GM12878 (cell line): ENCODE results near the gene MIF. TPM values are rescaled to one million over a fixed set of nuclear protein-coding genes. Genes with fewer than 3 reads are reported as not detected.

Source experiments
- BRCA1 ChIP-seq: IDR thresholded peaks from 2 replicates; pipeline ENCODE4 v1.6.1; 2011; ENCODE audit warnings: low read depth, low read length, improper control_type of control experiment
- CREB1 ChIP-seq: IDR thresholded peaks from 2 replicates; pipeline ENCODE4 v1.6.1; 2012; ENCODE audit warnings: low read depth, mild to moderate bottlenecking, inconsistent platforms
- CREM ChIP-seq: IDR thresholded peaks from 2 replicates; pipeline ENCODE4 v1.6.1; 2014; ENCODE audit warnings: antibody characterized with exemption, low read depth
- CTCF ChIP-seq, 3 experiments: IDR thresholded peaks in 2 of 3; conservative IDR thresholded peaks in 1 of 3; 2 replicates each; pipeline ENCODE4 v1.5.1; 2011; ENCODE audit warnings: low read depth in 3 of 3, low read length in 3 of 3, mild to moderate bottlenecking in 3 of 3, control low read depth in 2 of 3, moderate library complexity in 2 of 3, inconsistent platforms in 1 of 3, mixed read lengths in 1 of 3; ENCODE audit not compliant: control insufficient read depth in 2 of 3, insufficient read depth in 1 of 3; ENCODE audit errors: extremely low read depth in 1 of 3
- DPF2 ChIP-seq: fragments of 450-650 bp; IDR thresholded peaks from 2 replicates; pipeline ENCODE4 v1.6.1; 2017; ENCODE audit warnings: mild to moderate bottlenecking
- E4F1 ChIP-seq: fragments of 450-650 bp; IDR thresholded peaks from 2 replicates; pipeline ENCODE4 v1.6.1; 2018; ENCODE audit warnings: borderline replicate concordance, mild to moderate bottlenecking; ENCODE audit not compliant: partially characterized antibody
- EP300 ChIP-seq, 2 experiments: fragments of 150-350 bp in 1 of 2; IDR thresholded peaks; 2 replicates each; pipeline ENCODE4 v1.6.1; 2011 to 2012; ENCODE audit warnings: low read depth in 2 of 2, low read length in 2 of 2, borderline replicate concordance in 1 of 2, improper control_type of control experiment in 1 of 2, inconsistent platforms in 1 of 2; ENCODE audit not compliant: control insufficient read depth in 1 of 2
- FOXK2 ChIP-seq: fragments of 450-650 bp; IDR thresholded peaks from 2 replicates; pipeline ENCODE4 v1.6.1; 2017; ENCODE audit warnings: mild to moderate bottlenecking, moderate library complexity
- GATAD2B ChIP-seq: fragments of 450-650 bp; conservative IDR thresholded peaks from 2 replicates; pipeline ENCODE4 v1.6.1; 2017; ENCODE audit warnings: low read depth, mild to moderate bottlenecking, moderate library complexity
- IKZF1 ChIP-seq: fragments of 450-650 bp; conservative IDR thresholded peaks from 2 replicates; pipeline ENCODE4 v1.6.1; 2017; ENCODE audit warnings: antibody characterized with exemption, mild to moderate bottlenecking
- NR2C1 ChIP-seq: fragments of 450-650 bp; IDR thresholded peaks from 2 replicates; pipeline ENCODE4 v1.6.1; 2017; ENCODE audit warnings: antibody characterized with exemption, mild to moderate bottlenecking, moderate library complexity
- NR2F1 ChIP-seq: fragments of 450-650 bp; conservative IDR thresholded peaks from 2 replicates; pipeline ENCODE4 v1.6.1; 2017; ENCODE audit warnings: mild to moderate bottlenecking
- POLR2A ChIP-seq: IDR thresholded peaks from 2 replicates; pipeline ENCODE4 v1.6.1; 2011; ENCODE audit warnings: low read depth, mild to moderate bottlenecking, low read length
- RELB ChIP-seq: fragments of 450-650 bp; IDR thresholded peaks from 2 replicates; pipeline ENCODE4 v1.6.1; 2017; ENCODE audit warnings: low read depth, mild to moderate bottlenecking, moderate library complexity
- RFX5 ChIP-seq: IDR thresholded peaks from 2 replicates; pipeline ENCODE4 v1.6.1; 2011; ENCODE audit warnings: low read depth, low read length, improper control_type of control experiment
- RUNX3 ChIP-seq: IDR thresholded peaks from 2 replicates; pipeline ENCODE4 v1.6.1; 2012; ENCODE audit warnings: low read length, inconsistent platforms
- SMAD1 ChIP-seq: fragments of 450-650 bp; IDR thresholded peaks from 2 replicates; pipeline ENCODE4 v1.6.1; 2018; ENCODE audit warnings: mild to moderate bottlenecking, low read depth; ENCODE audit not compliant: partially characterized antibody
- SMARCA5 ChIP-seq: fragments of 450-650 bp; IDR thresholded peaks from 2 replicates; pipeline ENCODE4 v1.6.1; 2017; ENCODE audit warnings: mild to moderate bottlenecking
- SUZ12 ChIP-seq: fragments of 200-600 bp; sonication (generic); IDR thresholded peaks from one replicate; pipeline ENCODE4 v1.6.1; 2018; ENCODE audit warnings: antibody characterized with exemption, mild to moderate bottlenecking; ENCODE audit not compliant: unreplicated experiment
- TARDBP ChIP-seq: IDR thresholded peaks from 2 replicates; pipeline ENCODE4 v1.6.1; 2016; ENCODE audit warnings: borderline replicate concordance
- ZNF24 ChIP-seq: fragments of 450-650 bp; IDR thresholded peaks from 2 replicates; pipeline ENCODE4 v1.6.1; 2017; ENCODE audit warnings: antibody characterized with exemption, mild to moderate bottlenecking
- polyA plus RNA-seq, 11 experiments: library from polyadenylated mRNA; depleted of rRNA in 4 of 11; unstranded in 6 of 11; stranded (reverse) in 5 of 11; fragments of >200 nt; fragmentation: Nextera tagmentation in 4 of 11; fragmentation: Illumina TruSeq in 1 of 11; extraction: Ambion mirVana in 4 of 11; extraction: Trizol in 1 of 11; gene quantifications; 1 replicate in 1 of 11; 2 replicates in 10 of 11; pipeline versions ENCODE4 v1.2.1 to v1.2.3, GENCODE V29; 2011 to 2016; ENCODE audit warnings: inconsistent platforms in 2 of 11, missing spikeins in 2 of 11, low read depth in 1 of 11
- total RNA-seq, 4 experiments: library from RNA; depleted of rRNA in 3 of 4; stranded (reverse); fragments of >200 nt in 3 of 4; fragmentation: Illumina TruSeq in 1 of 4; extraction: Trizol in 1 of 4; gene quantifications; 2 replicates each; pipeline versions ENCODE4 v1.2.1 to v1.2.3, GENCODE V29; 2013 to 2021
- TF ChIP-seq, protein P1 (sequence below): fragments of 450-650 bp; IDR thresholded peaks from 2 replicates; pipeline ENCODE4 v1.6.1; 2018; ENCODE audit warnings: mild to moderate bottlenecking, low read depth, moderate library complexity; ENCODE audit not compliant: partially characterized antibody

The MIF gene
- total and polyA plus RNA-seq, 10 of the 15 experiments (the other 5 are each of a cell fraction or from before 2014, with no cell fraction given) = 37.7 to 2,972 (median 766) TPM

DNA sequence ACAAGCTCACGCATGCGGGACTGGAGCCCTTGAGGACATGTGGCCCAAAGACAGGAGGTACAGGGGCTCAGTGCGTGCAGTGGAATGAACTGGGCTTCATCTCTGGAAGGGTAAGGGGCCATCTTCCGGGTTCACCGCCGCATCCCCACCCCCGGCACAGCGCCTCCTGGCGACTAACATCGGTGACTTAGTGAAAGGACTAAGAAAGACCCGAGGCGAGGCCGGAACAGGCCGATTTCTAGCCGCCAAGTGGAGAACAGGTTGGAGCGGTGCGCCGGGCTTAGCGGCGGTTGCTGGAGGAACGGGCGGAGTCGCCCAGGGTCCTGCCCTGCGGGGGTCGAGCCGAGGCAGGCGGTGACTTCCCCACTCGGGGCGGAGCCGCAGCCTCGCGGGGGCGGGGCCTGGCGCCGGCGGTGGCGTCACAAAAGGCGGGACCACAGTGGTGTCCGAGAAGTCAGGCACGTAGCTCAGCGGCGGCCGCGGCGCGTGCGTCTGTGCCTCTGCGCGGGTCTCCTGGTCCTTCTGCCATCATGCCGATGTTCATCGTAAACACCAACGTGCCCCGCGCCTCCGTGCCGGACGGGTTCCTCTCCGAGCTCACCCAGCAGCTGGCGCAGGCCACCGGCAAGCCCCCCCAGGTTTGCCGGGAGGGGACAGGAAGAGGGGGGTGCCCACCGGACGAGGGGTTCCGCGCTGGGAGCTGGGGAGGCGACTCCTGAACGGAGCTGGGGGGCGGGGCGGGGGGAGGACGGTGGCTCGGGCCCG is at the start of gene MIF (continued):
- peak; percentile 26 for TF ChIP-seq SMAD1
- TF ChIP-seq IKZF1 = no peak
- peak; percentile 66; the same call in 1 of the 2 replicates for TF ChIP-seq CREM
- TF ChIP-seq POLR2A = peak; percentile 89
- TF ChIP-seq NR2F1 = peak; percentile 70; the same call in 1 of the 2 replicates
- TF ChIP-seq SMARCA5 = peak; percentile 61
- TF ChIP-seq RELB = 0 out of 2 replicates have a peak, but pooled peaks have one; percentile 54
- TF ChIP-seq GATAD2B = peak; percentile 90
- no peak for TF ChIP-seq RFX5
- TF ChIP-seq EP300 (IDR thresholded peaks at IDR 0.05; ENCODE audit: borderline replicate concordance in 1 of 2, control insufficient read depth in 1 of 2, low read depth in 2 of 2, low read length in 2 of 2) = peak in 1 of 2 experiments; percentile 13; a peak in 1 of 4 replicates
- TF ChIP-seq FOXK2 = no peak
- 0 out of 2 replicates have a peak, but pooled peaks have one; percentile 43 for TF ChIP-seq DPF2
- no peak for TF ChIP-seq SUZ12
- 0 out of 2 replicates have a peak, but pooled peaks have one; percentile 26 for TF ChIP-seq NR2C1
- TF ChIP-seq, protein P1, sequence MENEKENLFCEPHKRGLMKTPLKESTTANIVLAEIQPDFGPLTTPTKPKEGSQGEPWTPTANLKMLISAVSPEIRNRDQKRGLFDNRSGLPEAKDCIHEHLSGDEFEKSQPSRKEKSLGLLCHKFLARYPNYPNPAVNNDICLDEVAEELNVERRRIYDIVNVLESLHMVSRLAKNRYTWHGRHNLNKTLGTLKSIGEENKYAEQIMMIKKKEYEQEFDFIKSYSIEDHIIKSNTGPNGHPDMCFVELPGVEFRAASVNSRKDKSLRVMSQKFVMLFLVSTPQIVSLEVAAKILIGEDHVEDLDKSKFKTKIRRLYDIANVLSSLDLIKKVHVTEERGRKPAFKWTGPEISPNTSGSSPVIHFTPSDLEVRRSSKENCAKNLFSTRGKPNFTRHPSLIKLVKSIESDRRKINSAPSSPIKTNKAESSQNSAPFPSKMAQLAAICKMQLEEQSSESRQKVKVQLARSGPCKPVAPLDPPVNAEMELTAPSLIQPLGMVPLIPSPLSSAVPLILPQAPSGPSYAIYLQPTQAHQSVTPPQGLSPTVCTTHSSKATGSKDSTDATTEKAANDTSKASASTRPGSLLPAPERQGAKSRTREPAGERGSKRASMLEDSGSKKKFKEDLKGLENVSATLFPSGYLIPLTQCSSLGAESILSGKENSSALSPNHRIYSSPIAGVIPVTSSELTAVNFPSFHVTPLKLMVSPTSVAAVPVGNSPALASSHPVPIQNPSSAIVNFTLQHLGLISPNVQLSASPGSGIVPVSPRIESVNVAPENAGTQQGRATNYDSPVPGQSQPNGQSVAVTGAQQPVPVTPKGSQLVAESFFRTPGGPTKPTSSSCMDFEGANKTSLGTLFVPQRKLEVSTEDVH = peak; percentile 58
- peak; percentile 30; the same call in 1 of the 2 replicates for TF ChIP-seq RUNX3
- TF ChIP-seq E4F1 = peak; percentile 56
- TF ChIP-seq ZNF24 = no peak
- TF ChIP-seq TARDBP = no peak; the same call in 1 of the 2 replicates
- peak; percentile 61 to 94 (median 80) for TF ChIP-seq CTCF (IDR thresholded peaks at IDR 0.05 in 2 of 3, conservative IDR thresholded peaks at IDR 0.05 in 1 of 3; ENCODE audit: control insufficient read depth in 2 of 3, extremely low read depth in 1 of 3, insufficient read depth in 1 of 3, low read depth in 3 of 3, low read length in 3 of 3)
- TF ChIP-seq CREB1 = peak; percentile 83
- TF ChIP-seq BRCA1 = no peak
